IMR-90 (cell line): ENCODE results near the gene RNF166. TPM values are rescaled to one million over a fixed set of nuclear protein-coding genes. Genes with fewer than 3 reads are reported as not detected.

ENCODE experiments used
- ATAC-seq: fragments of 200-7000 bp; cut with Tn5 transposase; 2 replicates; pipeline ENCODE4 v1.9.1; 2020; ENCODE audit warnings: low read depth, mild to moderate bottlenecking, moderate library complexity
- BruUV-seq: library from RNA; stranded (reverse); fragments of 400-500 nt; replicated peaks from 2 replicates; lab custom pipeline; 2021; lab: Mats Ljungman, UMichigan
- CTCF ChIA-PET: fragments of 300-600 bp; formaldehyde crosslinking; extraction: SDS; loops from one replicate; lab custom pipeline; 2021; ENCODE audit warnings: antibody characterized with exemption; lab: Yijun Ruan, JAX
- POLR2A ChIA-PET: fragments of 300-600 bp; sonication (Branson Sonifier 250); formaldehyde crosslinking; loops from one replicate; lab custom pipeline; 2022; ENCODE audit warnings: antibody characterized with exemption; ENCODE audit not compliant: unreplicated experiment; lab: Charles Lee
- DNase-seq: peaks from one replicate; pipeline ENCODE4 v3.0.0; 2013
- H2AFZ ChIP-seq: replicated peaks from 2 replicates; pipeline ENCODE3; 2013; ENCODE audit warnings: low read length, mild to moderate bottlenecking; ENCODE audit not compliant: poor library complexity
- H2AK5ac ChIP-seq: 2 replicates; pipeline ENCODE4 v1.6.1; 2013; ENCODE audit warnings: low read depth, low read length, inconsistent platforms
- H2AK9ac ChIP-seq: replicated peaks from 2 replicates; pipeline ENCODE3; 2013; ENCODE audit warnings: mild to moderate bottlenecking, low read depth, low read length, moderate library complexity; ENCODE audit not compliant: poor library complexity
- H2BK120ac ChIP-seq: 2 replicates; pipeline ENCODE4 v1.6.1; 2013; ENCODE audit warnings: low read depth, low read length, inconsistent platforms
- H2BK15ac ChIP-seq: 3 replicates; pipeline ENCODE4 v1.6.1; 2013; ENCODE audit warnings: low read depth, low read length, inconsistent platforms
- H2BK20ac ChIP-seq: 2 replicates; pipeline ENCODE4 v1.6.1; 2013; ENCODE audit warnings: low read depth, mild to moderate bottlenecking, inconsistent platforms, low read length, moderate library complexity
- H2BK5ac ChIP-seq: 2 replicates; pipeline ENCODE4 v1.6.1; 2013; ENCODE audit warnings: mild to moderate bottlenecking, low read depth, low read length, inconsistent platforms; ENCODE audit not compliant: poor library complexity, severe bottlenecking
- H3K14ac ChIP-seq: replicated peaks from 2 replicates; pipeline ENCODE4 v1.6.1; 2013; ENCODE audit warnings: low read depth, low read length, inconsistent platforms
- H3K18ac ChIP-seq: 2 replicates; pipeline ENCODE4 v1.6.1; 2013; ENCODE audit warnings: low read depth, low read length, control low read depth
- H3K23ac ChIP-seq: 2 replicates; pipeline ENCODE4 v1.6.1; 2013; ENCODE audit warnings: low read depth, low read length, inconsistent platforms
- H3K27ac ChIP-seq: 2 replicates; pipeline ENCODE4 v1.5.1; 2013; ENCODE audit warnings: mild to moderate bottlenecking, control low read depth, low read length; ENCODE audit not compliant: insufficient read depth
- H3K27me3 ChIP-seq: 2 replicates; pipeline ENCODE4 v1.6.1; 2013; ENCODE audit warnings: low read length; ENCODE audit not compliant: control insufficient read depth, insufficient read depth
- H3K36me3 ChIP-seq: 2 replicates; pipeline ENCODE4 v1.6.1; 2013; ENCODE audit warnings: low read length, mixed read lengths; ENCODE audit not compliant: control insufficient read depth, insufficient read depth
- H3K4ac ChIP-seq: 2 replicates; pipeline ENCODE4 v1.6.1; 2013; ENCODE audit warnings: low read depth, low read length, inconsistent platforms
- H3K4me1 ChIP-seq: 2 replicates; pipeline ENCODE4 v1.6.1; 2013; ENCODE audit warnings: low read length, mixed read lengths; ENCODE audit not compliant: control insufficient read depth, insufficient read depth
- H3K4me2 ChIP-seq: 2 replicates; pipeline ENCODE4 v1.6.1; 2013; ENCODE audit warnings: low read depth, mild to moderate bottlenecking, control low read depth, low read length, moderate library complexity
- H3K4me3 ChIP-seq: 2 replicates; pipeline ENCODE4 v1.5.1; 2013; ENCODE audit warnings: low read depth, mild to moderate bottlenecking, control low read depth, low read length, moderate library complexity; ENCODE audit not compliant: insufficient read depth
- H3K56ac ChIP-seq: 2 replicates; pipeline ENCODE4 v1.6.1; 2013; ENCODE audit warnings: low read length, inconsistent platforms; ENCODE audit not compliant: insufficient read depth; ENCODE audit errors: extremely low read depth
- H3K79me1 ChIP-seq, 2 experiments: 2 replicates each; pipeline ENCODE4 v1.6.1; 2013; ENCODE audit warnings: low read length in 2 of 2, inconsistent platforms in 1 of 2, low read depth in 1 of 2
- H3K9ac ChIP-seq: 2 replicates; pipeline ENCODE4 v1.6.1; 2013; ENCODE audit warnings: low read depth, low read length, control low read depth
- H3K9me1 ChIP-seq: 2 replicates; pipeline ENCODE4 v1.6.1; 2013; ENCODE audit warnings: low read length, inconsistent platforms; ENCODE audit not compliant: insufficient read depth
- H3K9me3 ChIP-seq: 2 replicates; pipeline ENCODE4 v1.6.1; 2013; ENCODE audit warnings: low read length; ENCODE audit not compliant: control insufficient read depth, insufficient read depth
- H4K20me1 ChIP-seq: 2 replicates; pipeline ENCODE4 v1.6.1; 2013; ENCODE audit warnings: low read length, inconsistent platforms; ENCODE audit not compliant: insufficient read depth
- H4K5ac ChIP-seq: 2 replicates; pipeline ENCODE4 v1.6.1; 2013; ENCODE audit warnings: mild to moderate bottlenecking, low read depth, low read length, control low read depth
- H4K8ac ChIP-seq, 2 experiments: 2 replicates each; pipeline ENCODE4 v1.6.1; 2013; ENCODE audit warnings: low read depth in 2 of 2, low read length in 2 of 2, control low read depth in 1 of 2, inconsistent platforms in 1 of 2
- H4K91ac ChIP-seq: 2 replicates; pipeline ENCODE4 v1.6.1; 2013; ENCODE audit warnings: low read depth, low read length, inconsistent platforms; ENCODE audit not compliant: insufficient read depth
- CEBPB ChIP-seq: IDR thresholded peaks from 2 replicates; pipeline ENCODE4 v1.6.1; 2012; ENCODE audit warnings: low read depth, low read length, improper control_type of control experiment
- CTCF ChIP-seq: conservative IDR thresholded peaks from 2 replicates; pipeline ENCODE4 v1.5.1; 2012; ENCODE audit warnings: mild to moderate bottlenecking, low read depth, low read length, improper control_type of control experiment
- ELK1 ChIP-seq: fragments of 150-350 bp; IDR thresholded peaks from 2 replicates; pipeline ENCODE4 v1.6.1; 2016; ENCODE audit warnings: low read depth, mild to moderate bottlenecking, low read length, moderate library complexity, borderline replicate concordance
- FOS ChIP-seq: fragments of 150-350 bp; IDR thresholded peaks from 2 replicates; pipeline ENCODE4 v1.6.1; 2016; ENCODE audit warnings: low read depth, low read length
- MAZ ChIP-seq: IDR thresholded peaks from 2 replicates; pipeline ENCODE4 v1.6.1; 2012; ENCODE audit warnings: low read depth, mild to moderate bottlenecking, low read length, improper control_type of control experiment, moderate library complexity, borderline replicate concordance
- MXI1 ChIP-seq: IDR thresholded peaks from 2 replicates; pipeline ENCODE4 v1.6.1; 2012; ENCODE audit warnings: low read depth, mild to moderate bottlenecking, low read length, moderate library complexity, borderline replicate concordance
- NFE2L2 ChIP-seq: fragments of 150-350 bp; IDR thresholded peaks from 2 replicates; pipeline ENCODE4 v1.6.1; 2016; ENCODE audit warnings: low read depth, mild to moderate bottlenecking, low read length
- RCOR1 ChIP-seq: IDR thresholded peaks from 2 replicates; pipeline ENCODE4 v1.6.1; 2012; ENCODE audit warnings: mild to moderate bottlenecking, low read length, improper control_type of control experiment; ENCODE audit not compliant: insufficient replicate concordance
- WGBS, 2 experiments: methylation state at CpG; one replicate each; pipeline versions ENCODE4 v1.1.5 to v1.1.7; 2013; ENCODE audit warnings: missing lambda C conversion rate in 2 of 2; ENCODE audit not compliant: insufficient read length in 1 of 2; ENCODE audit errors: extremely low coverage in 2 of 2; 5-methylcytosine and 5-hydroxymethylcytosine counted together
- dilution Hi-C: fragments of 300-500 bp; cut with HindIII; formaldehyde crosslinking; loops from one replicate; pipeline ENCODE4 v1.14.3; 2018; ENCODE audit warnings: low sequenced_read_pairs; ENCODE audit not compliant: unreplicated experiment
- in situ Hi-C: fragments of 300-500 bp; cut with MboI; formaldehyde crosslinking; loops from 3 replicates; pipeline ENCODE4 v1.14.3; 2019; ENCODE audit warnings: low sequenced_read_pairs, inconsistent platforms, mixed read lengths
- intact Hi-C: fragments of 100-400 bp; cut with micrococcal nuclease; formaldehyde crosslinking; loops from 2 replicates; pipeline ENCODE4 v1.10.0; 2022
- polyA plus RNA-seq, 3 experiments: library from polyadenylated mRNA; depleted of rRNA; stranded (reverse); fragments of >200 nt; gene quantifications; 2 replicates each; pipeline ENCODE4 v1.2.3, GENCODE V29; 2012; ENCODE audit warnings: low replicate concordance in 1 of 3
- total RNA-seq: library from RNA; depleted of rRNA; stranded (reverse); fragments of >200 nt; gene quantifications from 2 replicates; pipeline ENCODE4 v1.2.3, GENCODE V29; 2012

RNF166 gene
- total and polyA plus RNA-seq, 2 of the 4 experiments (the other 2 are of a cell fraction) = 8.1 to 17.4 TPM

- dilution Hi-C loops (no loop called here), in situ Hi-C loops (no loop called here), intact Hi-C loops (no loop called here)
- H2BK15ac ChIP-seq = no peak overlapping the region
- H2AK5ac ChIP-seq = no peak overlapping the region
- H3K4me1 ChIP-seq = no peaks in the 10 kb centered on the region
- H3K9ac ChIP-seq = no peak overlapping the region
- H3K56ac ChIP-seq = no peak overlapping the region
- H3K4me3 ChIP-seq = no peak overlapping the region
- H4K91ac ChIP-seq = no peak overlapping the region
- no peak overlapping the region for H3K23ac ChIP-seq
- H3K4ac ChIP-seq = no peak overlapping the region
- ChIA-PET POLR2A (no interaction called here), CTCF (no interaction called here)
- peaks cover 43% of the 10 kb centered on the region for H4K20me1 ChIP-seq
- no peak for ATAC-seq
- H3K4me2 ChIP-seq = no peak overlapping the region
- 67% methylated on average over 8 of the region's 25 CpGs; no CpG with 5 or more reads in 1 of the 2 experiments for WGBS, 2 experiments
- no peak overlapping the region for H2BK5ac ChIP-seq
- H4K8ac ChIP-seq = no peak overlapping the region
- H3K14ac ChIP-seq = no peak overlapping the region
- H2BK20ac ChIP-seq = no peak overlapping the region
- no TSS peak for BruUV-seq
- peaks cover 7 to 46% of the 10 kb centered on the region in 2 experiments; a peak in 3 of 4 replicates for H3K79me1 ChIP-seq
- H3K36me3 ChIP-seq = peaks cover 43% of the 10 kb centered on the region
- H2AK9ac ChIP-seq = no peak overlapping the region
- no peak overlapping the region for H2AFZ ChIP-seq
- no peak for TF ChIP-seq RCOR1
- TF ChIP-seq CEBPB = no peak
- no peak for TF ChIP-seq FOS
- TF ChIP-seq NFE2L2 = no peak
- no peak for TF ChIP-seq MXI1
- no peak for TF ChIP-seq CTCF
- no peak for TF ChIP-seq ELK1
- TF ChIP-seq MAZ = no peak
- H3K18ac ChIP-seq = no peak overlapping the region
- H3K27me3 ChIP-seq = no peaks in the 10 kb centered on the region
- no peak overlapping the region for H4K5ac ChIP-seq
- H3K27ac ChIP-seq = no peak overlapping the region
- H3K9me1 ChIP-seq = no peaks in the 10 kb centered on the region
- no peaks in the 10 kb centered on the region for H3K9me3 ChIP-seq
- no peak overlapping the region for H2BK120ac ChIP-seq
- no peak for DNase-seq
Measured at GRCh38 chr16:88712362-88712979, 6.3 kb upstream of the RNF166 start.
